NCI-H1694 (cell line): Measurements from ENCODE around the gene SFSWAP.
"Not testable (repeated sequence)": the region's sequence is repeated elsewhere in the genome, so short reads cannot be mapped to it uniquely, and the experiment has no call there.

Experiments used
- DNase-seq: peaks from one replicate; lab custom pipeline; 2025; lab: John Stamatoyannopoulos, UW

SFSWAP gene

GRCh38 chr12:131679816-131680215 is 31.1 kb upstream of the SFSWAP start:
- not testable (repeated sequence) for DNase-seq

- not testable (repeated sequence) for DNase-seq
These were observed 30.3 kb upstream of the SFSWAP start for GRCh38 chr12:131680392-131681256.

GRCh38 chr12:131681257-131681620 is 29.7 kb upstream of the SFSWAP start:
- DNase-seq: no peak

- not testable (repeated sequence) for DNase-seq
These were observed 29.0 kb upstream of the SFSWAP start for GRCh38 chr12:131681746-131682509.

DNA sequence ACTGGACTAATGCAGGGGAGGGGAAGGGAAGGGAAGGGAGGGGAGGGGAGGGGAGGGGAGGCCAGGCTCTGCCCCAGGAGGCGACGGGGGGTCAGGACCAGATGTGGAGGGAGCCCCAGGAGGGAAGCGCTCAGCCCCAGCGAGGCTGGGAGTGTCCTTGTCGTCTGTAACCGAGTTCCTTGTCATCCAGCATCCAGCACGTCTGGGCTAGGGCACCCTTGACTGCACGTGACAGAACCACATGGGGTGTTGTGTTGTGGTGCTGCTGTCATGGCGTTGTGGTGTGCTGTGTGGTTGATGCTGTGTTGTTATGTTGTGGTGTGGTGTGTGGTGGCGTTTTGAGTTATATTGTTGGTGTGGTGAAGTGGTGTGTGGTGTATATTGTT is 28.4 kb upstream of the SFSWAP start:
- DNase-seq: no peak

DNA sequence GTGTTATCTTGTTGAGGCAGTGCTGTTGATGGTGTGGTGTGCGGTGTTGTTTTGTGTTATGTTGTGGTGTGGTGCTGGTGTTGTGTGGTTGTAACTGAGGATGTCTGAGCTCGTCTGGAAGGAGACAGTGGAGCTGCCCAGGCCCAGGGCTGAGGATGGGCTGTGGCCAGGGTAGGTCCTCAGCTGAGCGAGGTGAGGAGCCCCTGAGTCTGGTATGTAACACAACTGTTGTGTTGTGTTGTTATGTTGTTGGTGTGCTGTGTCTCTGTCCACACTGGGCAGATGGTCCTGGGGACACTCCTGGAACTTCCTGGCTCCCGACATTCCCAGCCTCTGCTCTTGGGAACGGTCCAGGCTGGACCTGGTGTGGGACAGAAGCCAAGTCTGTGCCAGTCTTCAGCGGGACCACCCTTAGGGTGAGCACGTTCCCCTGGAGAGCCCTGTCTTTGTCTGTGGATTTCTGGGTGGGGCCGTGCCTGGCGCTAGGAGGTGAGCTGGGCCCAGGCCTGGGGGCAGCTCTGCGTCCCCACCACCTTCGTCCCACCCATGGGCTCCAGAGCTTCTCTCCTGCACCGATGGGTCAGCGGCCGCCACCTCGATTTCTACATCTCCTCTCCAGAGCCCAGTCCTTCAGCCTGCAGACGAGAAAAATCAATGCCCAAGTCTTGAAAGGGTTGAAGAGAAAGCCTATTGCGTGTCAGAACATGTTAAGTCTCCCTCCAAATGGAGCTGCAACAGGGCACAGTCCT is 27.4 kb upstream of the SFSWAP start:
- no peak for DNase-seq

DNA sequence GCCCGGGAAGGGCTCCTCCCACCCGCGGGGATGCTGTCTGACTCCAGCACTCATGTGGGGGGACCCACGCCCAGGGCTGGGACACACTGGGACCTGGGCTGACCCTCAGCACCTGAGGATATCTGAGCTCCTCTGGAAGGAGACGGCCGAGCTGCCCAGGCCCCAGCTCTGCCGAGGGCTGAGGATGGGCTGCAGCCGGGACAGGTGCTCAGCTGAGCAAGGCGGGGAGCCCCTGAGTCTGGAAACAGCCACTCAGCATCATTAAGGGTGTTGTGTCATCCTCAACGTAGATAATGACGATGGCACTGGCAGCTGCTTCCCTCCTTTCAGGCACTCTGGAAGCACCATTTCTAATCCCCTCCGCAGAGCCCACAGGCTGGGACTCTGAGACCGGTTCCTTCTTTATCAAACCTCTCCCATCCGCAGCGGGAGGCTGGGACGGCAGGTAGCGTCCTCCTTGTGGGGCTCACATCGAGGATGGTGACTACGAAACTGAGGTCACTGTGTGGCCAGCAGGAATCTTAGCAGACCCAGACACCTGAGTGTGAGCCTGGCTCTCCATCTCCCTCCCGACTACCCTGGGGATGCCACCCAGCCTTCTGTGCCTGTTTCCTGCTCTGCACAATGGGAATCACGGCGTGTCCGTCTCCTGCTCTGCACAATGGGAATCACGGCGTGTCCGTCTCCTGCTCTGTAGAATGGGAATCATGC is 26.7 kb upstream of the SFSWAP start:
- DNase-seq: no peak

GRCh38 chr12:131687346-131688125 is 23.4 kb upstream of the SFSWAP start:
- no peak for DNase-seq

DNA sequence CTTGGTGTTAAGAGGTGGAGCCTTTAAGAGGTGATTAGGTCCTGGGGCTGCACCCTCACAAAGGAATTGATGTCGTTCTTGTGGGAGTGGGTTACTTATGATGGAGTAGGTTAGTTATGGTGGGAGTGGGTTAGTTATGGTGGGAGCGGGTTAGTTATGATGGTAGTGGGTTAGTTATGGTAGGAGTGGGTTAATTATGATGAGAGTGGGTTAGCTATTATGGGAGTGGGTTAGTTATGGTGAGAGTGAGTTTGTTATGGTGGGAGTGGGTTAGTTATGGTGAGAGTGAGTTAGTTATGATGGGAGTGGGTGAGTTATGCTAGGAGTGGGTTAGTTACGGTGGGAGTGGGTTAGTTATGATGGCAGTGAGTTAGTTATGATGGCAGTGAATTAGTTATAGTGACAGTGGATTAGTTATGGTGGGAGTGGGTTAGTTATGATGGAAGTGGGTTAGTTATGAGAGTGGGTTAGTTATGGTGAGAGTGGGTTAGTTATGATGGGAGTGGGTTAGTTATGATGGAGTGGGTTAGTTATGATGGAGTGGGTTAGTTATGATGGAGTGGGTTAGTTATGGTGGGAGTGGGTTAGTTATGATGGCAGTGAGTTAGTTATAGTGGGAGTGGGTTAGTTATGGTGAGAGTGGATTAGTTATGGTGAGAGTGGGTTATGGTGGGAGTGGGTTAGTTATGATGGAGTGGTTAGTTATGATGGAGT is 22.6 kb upstream of the SFSWAP start:
- DNase-seq: no peak

DNA sequence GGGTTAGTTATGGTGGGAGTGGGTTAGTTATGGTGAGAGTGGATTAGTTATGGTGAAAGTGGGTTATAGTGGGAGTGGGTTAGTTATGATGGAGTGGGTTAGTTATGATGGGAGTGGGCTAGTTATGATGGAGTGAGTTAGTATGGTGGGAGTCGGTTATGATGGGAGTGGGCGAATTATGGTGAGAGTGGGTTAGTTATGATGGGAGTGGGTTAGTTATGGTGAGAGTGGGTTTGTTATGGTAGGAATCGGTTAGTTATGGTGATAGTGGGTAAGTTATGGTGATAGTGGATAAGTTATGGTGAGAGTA is 22.1 kb upstream of the SFSWAP start:
- DNase-seq: no peak

DNA sequence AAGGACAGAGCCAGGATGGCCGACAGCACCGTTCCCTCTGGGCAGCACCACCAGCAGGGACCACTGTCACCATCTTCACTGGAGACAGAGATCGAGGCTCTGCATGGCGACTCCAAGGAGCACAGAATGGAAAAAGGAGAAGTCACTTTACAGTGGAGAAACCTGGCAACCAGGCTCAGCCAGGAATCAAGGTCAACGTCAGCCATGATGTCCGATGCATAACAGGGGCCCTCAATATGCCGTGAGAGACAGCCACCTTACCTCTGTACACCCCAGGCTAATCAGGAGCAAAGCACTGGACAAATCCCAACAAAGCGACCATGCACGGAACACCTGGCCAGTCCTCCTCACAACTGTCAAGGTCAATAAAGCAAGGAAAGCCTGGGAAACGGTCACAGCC is 20.6 kb upstream of the SFSWAP start:
- no peak for DNase-seq

DNA sequence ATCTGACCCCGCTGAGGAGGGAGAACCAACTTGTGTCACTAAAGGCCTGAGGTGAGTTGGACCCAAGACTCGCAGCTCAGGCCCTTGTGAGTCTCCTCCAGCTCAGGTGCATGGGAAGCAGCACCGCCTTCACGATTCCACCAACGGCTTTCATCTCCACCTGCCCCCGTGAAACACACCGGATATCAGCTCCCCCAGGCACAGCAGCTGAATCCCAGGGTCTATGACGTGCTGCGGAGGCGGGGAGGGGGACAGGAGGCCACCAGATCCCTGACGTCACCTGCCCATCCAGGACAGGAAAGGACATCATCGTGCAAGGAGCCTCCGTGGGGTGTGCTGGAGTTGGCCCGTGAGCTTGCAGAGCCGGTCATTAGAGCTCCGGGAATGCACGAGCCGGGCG is 18.5 kb upstream of the SFSWAP start:
- no peak for DNase-seq

DNA sequence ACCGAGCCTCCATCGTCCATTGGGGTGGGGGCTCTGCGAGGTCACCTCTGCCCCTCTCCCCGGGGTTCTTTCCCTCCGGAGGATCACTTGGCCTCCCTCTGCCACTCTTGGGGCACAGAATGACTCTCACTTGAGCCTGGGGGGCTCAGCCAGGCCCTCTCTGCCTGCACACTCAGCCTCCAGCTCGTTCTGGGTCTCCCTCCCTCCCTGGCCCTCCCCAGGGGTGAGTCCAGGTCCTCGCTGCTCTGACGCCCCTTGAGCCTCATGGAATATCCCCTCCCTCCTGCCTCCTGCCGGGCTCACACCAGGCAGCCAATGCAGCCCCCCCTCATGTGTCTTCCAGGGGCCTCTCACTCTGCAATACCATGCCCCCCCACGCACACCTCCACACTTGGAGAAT is 17.7 kb upstream of the SFSWAP start:
- DNase-seq: no peak

- no peak for DNase-seq
These were observed 16.6 kb upstream of the SFSWAP start for GRCh38 chr12:131694116-131694838.

DNA sequence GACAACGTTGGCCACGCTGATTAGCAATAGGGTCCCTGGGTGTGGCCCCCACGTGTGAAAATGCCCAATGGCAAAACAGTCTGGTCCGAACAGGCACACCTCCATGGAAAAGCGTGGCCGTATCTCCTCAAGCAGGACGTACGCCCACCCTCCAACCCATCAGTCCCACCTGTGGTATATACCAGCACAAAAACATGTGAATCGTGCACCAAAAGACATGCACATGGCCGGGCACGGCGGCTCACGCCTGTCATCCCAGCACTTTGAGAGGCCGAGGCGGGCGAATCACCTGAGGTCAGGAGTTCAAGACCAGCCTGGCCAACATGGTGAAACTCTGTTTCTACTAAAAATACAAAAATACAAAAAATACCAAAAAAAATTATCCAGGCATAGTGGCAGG is 14.9 kb upstream of the SFSWAP start:
- DNase-seq: no peak

GRCh38 chr12:131698286-131698685 is 12.6 kb upstream of the SFSWAP start:
- DNase-seq: no peak

- no peak for DNase-seq
These were observed 11.5 kb upstream of the SFSWAP start for GRCh38 chr12:131699434-131699833.

DNA sequence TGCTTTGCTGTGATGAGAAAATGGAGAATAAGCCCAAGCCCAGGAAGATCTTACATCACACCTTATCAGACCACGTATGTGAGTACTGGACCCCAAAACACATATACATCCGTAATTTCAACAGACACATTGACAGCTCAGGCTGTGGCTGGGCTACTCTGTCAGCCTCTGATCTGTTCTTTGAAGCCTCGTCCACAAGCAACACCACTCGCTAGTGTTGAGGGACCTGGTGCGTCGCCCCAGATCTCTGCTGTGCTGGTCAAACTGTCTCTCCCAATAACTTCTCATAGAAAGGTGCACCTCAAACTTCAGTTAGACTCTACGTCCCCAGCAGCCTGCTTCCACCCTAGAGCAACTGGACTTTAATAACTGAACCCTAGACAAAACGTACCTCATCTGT is 10.6 kb upstream of the SFSWAP start:
- DNase-seq: no peak

DNA sequence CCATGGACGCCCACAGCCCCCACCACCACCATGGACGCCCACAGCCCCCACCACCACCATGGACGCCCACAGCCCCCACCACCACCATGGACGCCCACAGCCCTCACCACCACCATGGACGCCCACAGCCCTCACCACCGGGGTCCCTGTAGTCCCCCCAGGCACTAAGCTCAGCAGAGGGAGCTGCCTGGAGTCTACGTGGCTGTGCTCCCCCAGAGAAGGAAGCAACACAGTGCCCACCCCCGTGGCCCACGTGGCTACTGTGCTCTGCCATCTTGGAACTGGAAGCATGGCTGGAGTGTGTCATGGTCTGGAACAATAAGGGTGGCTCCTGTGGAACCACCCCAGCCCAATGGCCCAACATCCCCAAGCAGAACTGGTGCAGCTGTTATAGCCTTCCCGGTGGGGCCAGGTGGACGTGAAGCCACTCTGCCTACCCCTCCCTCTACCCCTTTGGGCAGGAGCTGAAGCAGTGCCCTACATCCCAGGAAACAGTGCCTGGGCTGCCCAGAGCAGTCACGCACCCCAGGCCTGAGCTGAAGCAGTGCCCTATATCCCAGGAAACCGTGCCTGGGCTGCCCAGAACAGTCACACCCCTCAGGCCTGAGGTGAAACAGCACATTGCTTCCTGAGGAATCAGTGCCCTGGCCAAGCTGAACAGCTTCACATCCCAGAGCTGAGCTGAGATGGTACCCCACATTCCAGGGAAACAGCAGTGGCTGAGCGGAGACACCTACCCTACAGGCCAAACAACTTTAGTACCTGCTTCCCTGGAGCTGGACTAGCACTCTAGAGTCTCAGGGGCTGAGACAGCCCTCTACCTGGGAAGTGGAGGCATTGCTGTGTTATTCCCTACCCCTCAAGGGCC is 9.0 kb upstream of the SFSWAP start:
- DNase-seq: no peak
